Smooth muscle cell (in vitro differentiated cells): Measurements from ENCODE around the gene ADCY9. TPM values are rescaled to one million over a fixed set of nuclear protein-coding genes. Genes with fewer than 3 reads are reported as not detected.
"Not testable (repeated sequence)": the region's sequence is repeated elsewhere in the genome, so short reads cannot be mapped to it uniquely, and the experiment has no call there.

Source experiments
- DNase-seq: peaks from one replicate; lab custom pipeline; 2025; ENCODE audit not compliant: unreplicated experiment; lab: John Stamatoyannopoulos, UW
- H2AFZ ChIP-seq: fragments of 200-600 bp; sonication (generic); 2 replicates; pipeline ENCODE4 v1.6.0; 2016; ENCODE audit warnings: antibody characterized with exemption, low read depth, mild to moderate bottlenecking
- H3F3A ChIP-seq: fragments of 200-600 bp; sonication (generic); 2 replicates; pipeline ENCODE4 v1.6.0; 2017; ENCODE audit warnings: antibody characterized with exemption, low read depth
- H3K27ac ChIP-seq: fragments of 200-600 bp; sonication (generic); 2 replicates; pipeline ENCODE4 v1.5.1; 2016; ENCODE audit warnings: low read depth, mild to moderate bottlenecking
- H3K27me3 ChIP-seq: fragments of 200-600 bp; sonication (generic); 2 replicates; pipeline ENCODE4 v1.6.1; 2016; ENCODE audit warnings: low read depth, mild to moderate bottlenecking
- H3K36me3 ChIP-seq: fragments of 200-600 bp; sonication (generic); 2 replicates; pipeline ENCODE4 v1.5.1; 2016; ENCODE audit warnings: low read depth
- H3K4me1 ChIP-seq: fragments of 200-600 bp; sonication (generic); 2 replicates; pipeline ENCODE4 v1.5.1; 2016; ENCODE audit warnings: low read depth
- H3K4me2 ChIP-seq: fragments of 200-600 bp; sonication (generic); 2 replicates; pipeline ENCODE4 v1.6.0; 2016; ENCODE audit warnings: mild to moderate bottlenecking
- H3K4me3 ChIP-seq: fragments of 200-600 bp; sonication (generic); 2 replicates; pipeline ENCODE4 v1.5.1; 2016; ENCODE audit warnings: mild to moderate bottlenecking
- H3K79me2 ChIP-seq: fragments of 200-600 bp; sonication (generic); 2 replicates; pipeline ENCODE4 v1.6.0; 2016; ENCODE audit warnings: low read depth, mild to moderate bottlenecking
- H3K9ac ChIP-seq: fragments of 200-600 bp; sonication (generic); 2 replicates; pipeline ENCODE4 v1.6.0; 2016; ENCODE audit warnings: low read depth
- H3K9me3 ChIP-seq: fragments of 200-600 bp; sonication (generic); replicated peaks from 2 replicates; pipeline ENCODE4 v1.5.1; 2016; ENCODE audit warnings: low read depth
- H4K20me1 ChIP-seq: fragments of 200-600 bp; sonication (generic); 2 replicates; pipeline ENCODE4 v1.6.0; 2016; ENCODE audit warnings: low read depth
- WGBS: methylation state at CpG from one replicate; pipeline ENCODE4 v1.1.7; 2016; ENCODE audit warnings: low lambda C conversion rate; 5-methylcytosine and 5-hydroxymethylcytosine counted together
- polyA plus RNA-seq: library from polyadenylated mRNA; unstranded; fragments of >200 nt; fragmentation: Nextera tagmentation; extraction: Ambion mirVana; gene quantifications from 2 replicates; pipeline ENCODE4 v1.2.1, GENCODE V29; 2016
- total RNA-seq: library from RNA; depleted of rRNA; stranded (reverse); fragments of >200 nt; gene quantifications from 2 replicates; pipeline ENCODE4 v1.2.3, GENCODE V29; 2014
- TF ChIP-seq, protein P1 (sequence below): fragments of 200-600 bp; sonication (generic); IDR thresholded peaks from 2 replicates; pipeline ENCODE4 v1.5.1; 2017; ENCODE audit warnings: borderline replicate concordance, mild to moderate bottlenecking, antibody characterized with exemption; ENCODE audit not compliant: insufficient read depth, poor library complexity, severe bottlenecking

The ADCY9 gene
- total and polyA plus RNA-seq, 2 experiments from 2014 or later: 7.2 to 8.9 TPM

- Histone ChIP-seq H3K4me2 (no peak overlapping the region), H3K4me1 (no peaks in the 10 kb centered on the region), H3F3A (no peaks in the 10 kb centered on the region), H3K27ac (no peak overlapping the region), H2AFZ (no peak overlapping the region), H3K36me3 (no peaks in the 10 kb centered on the region), H3K9ac (no peak overlapping the region), H3K4me3 (no peak overlapping the region), H4K20me1 (no peaks in the 10 kb centered on the region), H3K79me2 (no peaks in the 10 kb centered on the region), H3K27me3 (no peaks in the 10 kb centered on the region), H3K9me3 (no peaks in the 10 kb centered on the region)
- WGBS: 89% methylated on average over 13 of the region's 13 CpGs
- TF ChIP-seq, protein P1, sequence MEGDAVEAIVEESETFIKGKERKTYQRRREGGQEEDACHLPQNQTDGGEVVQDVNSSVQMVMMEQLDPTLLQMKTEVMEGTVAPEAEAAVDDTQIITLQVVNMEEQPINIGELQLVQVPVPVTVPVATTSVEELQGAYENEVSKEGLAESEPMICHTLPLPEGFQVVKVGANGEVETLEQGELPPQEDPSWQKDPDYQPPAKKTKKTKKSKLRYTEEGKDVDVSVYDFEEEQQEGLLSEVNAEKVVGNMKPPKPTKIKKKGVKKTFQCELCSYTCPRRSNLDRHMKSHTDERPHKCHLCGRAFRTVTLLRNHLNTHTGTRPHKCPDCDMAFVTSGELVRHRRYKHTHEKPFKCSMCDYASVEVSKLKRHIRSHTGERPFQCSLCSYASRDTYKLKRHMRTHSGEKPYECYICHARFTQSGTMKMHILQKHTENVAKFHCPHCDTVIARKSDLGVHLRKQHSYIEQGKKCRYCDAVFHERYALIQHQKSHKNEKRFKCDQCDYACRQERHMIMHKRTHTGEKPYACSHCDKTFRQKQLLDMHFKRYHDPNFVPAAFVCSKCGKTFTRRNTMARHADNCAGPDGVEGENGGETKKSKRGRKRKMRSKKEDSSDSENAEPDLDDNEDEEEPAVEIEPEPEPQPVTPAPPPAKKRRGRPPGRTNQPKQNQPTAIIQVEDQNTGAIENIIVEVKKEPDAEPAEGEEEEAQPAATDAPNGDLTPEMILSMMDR: no peak
- DNase-seq: no peak
Observed at GRCh38 chr16:4158143-4159093, 42.2 kb upstream of the ADCY9 start.

- no peaks in the 10 kb centered on the region for H3F3A ChIP-seq
- H3K27me3 ChIP-seq: no peaks in the 10 kb centered on the region
- no peak overlapping the region for H3K9ac ChIP-seq
- H3K9me3 ChIP-seq: no peaks in the 10 kb centered on the region
- TF ChIP-seq, protein P1: no peak
- no peaks in the 10 kb centered on the region for H4K20me1 ChIP-seq
- no peak overlapping the region for H2AFZ ChIP-seq
- H3K4me2 ChIP-seq: no peak overlapping the region
- no peaks in the 10 kb centered on the region for H3K4me1 ChIP-seq
- no peaks in the 10 kb centered on the region for H3K36me3 ChIP-seq
- no peak overlapping the region for H3K4me3 ChIP-seq
- 97% methylated on average over 4 of the region's 4 CpGs for WGBS
- H3K79me2 ChIP-seq: no peaks in the 10 kb centered on the region
- DNase-seq: no peak
- no peak overlapping the region for H3K27ac ChIP-seq
Observed at GRCh38 chr16:4157376-4157825, 41.2 kb upstream of the ADCY9 start.

- not testable (repeated sequence) for H2AFZ ChIP-seq, H3K9ac ChIP-seq, H3K27ac ChIP-seq, H3F3A ChIP-seq, H3K4me1 ChIP-seq, H3K79me2 ChIP-seq, H3K27me3 ChIP-seq, H3K4me2 ChIP-seq, H3K9me3 ChIP-seq, H3K36me3 ChIP-seq, H4K20me1 ChIP-seq, DNase-seq, H3K4me3 ChIP-seq
- WGBS: 91% methylated on average over 3 of the region's 3 CpGs
Observed at GRCh38 chr16:4156503-4156902, 40.3 kb upstream of the ADCY9 start.

DNA sequence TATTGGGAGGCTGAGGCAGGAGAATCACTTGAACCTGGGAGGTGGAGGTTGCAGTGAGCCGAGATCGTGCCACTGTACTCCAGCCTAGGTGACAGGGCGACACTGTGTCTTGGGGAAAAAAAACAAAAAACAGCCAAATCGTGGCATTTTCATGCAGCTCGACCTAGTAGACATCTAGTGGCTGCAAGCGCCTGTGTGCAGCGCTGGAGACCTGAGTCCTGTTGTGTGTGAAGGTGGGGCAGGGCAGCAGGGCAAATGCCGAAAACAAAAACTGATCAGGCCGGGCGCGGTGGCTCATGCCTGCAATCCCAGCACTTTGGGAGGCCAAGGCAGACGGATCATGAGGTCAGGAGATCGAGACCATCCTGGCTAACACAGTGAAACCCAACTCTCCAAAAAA lies 37.1 kb upstream of the ADCY9 start:
- not testable (repeated sequence) for H3F3A ChIP-seq, H4K20me1 ChIP-seq, H3K4me3 ChIP-seq, H3K9ac ChIP-seq, H3K36me3 ChIP-seq, H3K79me2 ChIP-seq, H3K9me3 ChIP-seq, H3K27me3 ChIP-seq, H3K27ac ChIP-seq, H3K4me1 ChIP-seq, DNase-seq, H3K4me2 ChIP-seq, H2AFZ ChIP-seq
- 94% methylated on average over 13 of the region's 13 CpGs for WGBS
